ENCODE data around the gene REPIN1. TPM values are rescaled to one million over a fixed set of nuclear protein-coding genes. Genes with fewer than 3 reads are reported as not detected.

Gene REPIN1
- total RNA-seq, 1 donor from 2014 or later, result 65.8 TPM

- TF ChIP-seq, protein P1, sequence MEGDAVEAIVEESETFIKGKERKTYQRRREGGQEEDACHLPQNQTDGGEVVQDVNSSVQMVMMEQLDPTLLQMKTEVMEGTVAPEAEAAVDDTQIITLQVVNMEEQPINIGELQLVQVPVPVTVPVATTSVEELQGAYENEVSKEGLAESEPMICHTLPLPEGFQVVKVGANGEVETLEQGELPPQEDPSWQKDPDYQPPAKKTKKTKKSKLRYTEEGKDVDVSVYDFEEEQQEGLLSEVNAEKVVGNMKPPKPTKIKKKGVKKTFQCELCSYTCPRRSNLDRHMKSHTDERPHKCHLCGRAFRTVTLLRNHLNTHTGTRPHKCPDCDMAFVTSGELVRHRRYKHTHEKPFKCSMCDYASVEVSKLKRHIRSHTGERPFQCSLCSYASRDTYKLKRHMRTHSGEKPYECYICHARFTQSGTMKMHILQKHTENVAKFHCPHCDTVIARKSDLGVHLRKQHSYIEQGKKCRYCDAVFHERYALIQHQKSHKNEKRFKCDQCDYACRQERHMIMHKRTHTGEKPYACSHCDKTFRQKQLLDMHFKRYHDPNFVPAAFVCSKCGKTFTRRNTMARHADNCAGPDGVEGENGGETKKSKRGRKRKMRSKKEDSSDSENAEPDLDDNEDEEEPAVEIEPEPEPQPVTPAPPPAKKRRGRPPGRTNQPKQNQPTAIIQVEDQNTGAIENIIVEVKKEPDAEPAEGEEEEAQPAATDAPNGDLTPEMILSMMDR (IDR thresholded peaks at IDR 0.05), result no peak
- Mint-ChIP-seq H3K27me3 (ENCODE audit: low read depth) (no peaks in the 10 kb centered on the region), H3K27ac (ENCODE audit: unreplicated experiment) (no peak overlapping the region), H3K36me3 (ENCODE audit: low read depth) (peaks cover 5% of the 10 kb centered on the region), H3K4me3 (ENCODE audit: unreplicated experiment) (no peak overlapping the region), H3K9me3 (ENCODE audit: low read depth) (no peaks in the 10 kb centered on the region), H3K4me1 (ENCODE audit: low read depth) (peaks cover 8% of the 10 kb centered on the region)
- peak; percentile 11 for DNase-seq (ENCODE audit: low spot score)
These were observed 24.7 kb downstream of the REPIN1 start for GRCh38 chr7:150393325-150393724.

DNA sequence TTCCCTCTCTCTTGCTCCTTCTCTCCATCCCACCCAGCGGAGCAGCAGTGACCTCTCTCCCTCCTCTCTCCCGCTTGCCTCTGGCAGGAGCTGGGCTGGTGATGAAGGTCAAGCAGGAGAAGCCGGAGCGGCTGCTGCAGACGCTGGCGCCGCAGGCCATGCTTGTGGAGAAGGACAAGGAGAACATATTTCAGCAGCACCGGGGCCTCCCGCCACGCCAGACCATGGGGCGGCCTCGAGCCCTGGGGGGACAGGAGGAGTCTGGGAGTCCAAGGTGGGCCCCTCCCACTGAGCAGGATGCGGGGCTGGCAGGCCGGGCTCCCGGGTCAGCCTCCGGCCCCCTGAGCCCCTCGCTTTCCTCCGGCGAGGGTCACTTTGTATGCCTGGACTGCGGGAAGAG is 27.8 kb downstream of the REPIN1 start:
- H3K4me1 Mint-ChIP-seq (ENCODE audit: low read depth), result peaks cover 8% of the 10 kb centered on the region
- TF ChIP-seq, protein P1 (IDR thresholded peaks at IDR 0.05), result no peak
- no peak overlapping the region for H3K27ac Mint-ChIP-seq (ENCODE audit: unreplicated experiment)
- peaks cover 8% of the 10 kb centered on the region for H3K36me3 Mint-ChIP-seq (ENCODE audit: low read depth)
- no peak overlapping the region for H3K4me3 Mint-ChIP-seq (ENCODE audit: unreplicated experiment)
- H3K27me3 Mint-ChIP-seq (ENCODE audit: low read depth), result no peaks in the 10 kb centered on the region
- no peaks in the 10 kb centered on the region for H3K9me3 Mint-ChIP-seq (ENCODE audit: low read depth)
- no peak for DNase-seq (ENCODE audit: low spot score)

GRCh38 chr7:150396851-150397260 is 28.2 kb downstream of the REPIN1 start:
- no peaks in the 10 kb centered on the region for H3K27me3 Mint-ChIP-seq (ENCODE audit: low read depth)
- H3K9me3 Mint-ChIP-seq (ENCODE audit: low read depth), result no peaks in the 10 kb centered on the region
- TF ChIP-seq, protein P1 (IDR thresholded peaks at IDR 0.05), result no peak
- H3K4me3 Mint-ChIP-seq (ENCODE audit: unreplicated experiment), result no peak overlapping the region
- H3K27ac Mint-ChIP-seq (ENCODE audit: unreplicated experiment), result no peak overlapping the region
- no peak for DNase-seq (ENCODE audit: low spot score)
- peaks cover 6% of the 10 kb centered on the region for H3K4me1 Mint-ChIP-seq (ENCODE audit: low read depth)
- peaks cover 8% of the 10 kb centered on the region for H3K36me3 Mint-ChIP-seq (ENCODE audit: low read depth)

- H3K36me3 Mint-ChIP-seq (ENCODE audit: low read depth), result peaks cover 8% of the 10 kb centered on the region
- peak; percentile 88 for DNase-seq (ENCODE audit: low spot score)
- no peaks in the 10 kb centered on the region for H3K27me3 Mint-ChIP-seq (ENCODE audit: low read depth)
- no peaks in the 10 kb centered on the region for H3K9me3 Mint-ChIP-seq (ENCODE audit: low read depth)
- no peak overlapping the region for H3K4me3 Mint-ChIP-seq (ENCODE audit: unreplicated experiment)
- TF ChIP-seq, protein P1 (IDR thresholded peaks at IDR 0.05), result no peak
- no peak overlapping the region for H3K27ac Mint-ChIP-seq (ENCODE audit: unreplicated experiment)
- peaks cover 3% of the 10 kb centered on the region for H3K4me1 Mint-ChIP-seq (ENCODE audit: low read depth)
These were observed 28.9 kb downstream of the REPIN1 start for GRCh38 chr7:150397346-150398107.

DNA sequence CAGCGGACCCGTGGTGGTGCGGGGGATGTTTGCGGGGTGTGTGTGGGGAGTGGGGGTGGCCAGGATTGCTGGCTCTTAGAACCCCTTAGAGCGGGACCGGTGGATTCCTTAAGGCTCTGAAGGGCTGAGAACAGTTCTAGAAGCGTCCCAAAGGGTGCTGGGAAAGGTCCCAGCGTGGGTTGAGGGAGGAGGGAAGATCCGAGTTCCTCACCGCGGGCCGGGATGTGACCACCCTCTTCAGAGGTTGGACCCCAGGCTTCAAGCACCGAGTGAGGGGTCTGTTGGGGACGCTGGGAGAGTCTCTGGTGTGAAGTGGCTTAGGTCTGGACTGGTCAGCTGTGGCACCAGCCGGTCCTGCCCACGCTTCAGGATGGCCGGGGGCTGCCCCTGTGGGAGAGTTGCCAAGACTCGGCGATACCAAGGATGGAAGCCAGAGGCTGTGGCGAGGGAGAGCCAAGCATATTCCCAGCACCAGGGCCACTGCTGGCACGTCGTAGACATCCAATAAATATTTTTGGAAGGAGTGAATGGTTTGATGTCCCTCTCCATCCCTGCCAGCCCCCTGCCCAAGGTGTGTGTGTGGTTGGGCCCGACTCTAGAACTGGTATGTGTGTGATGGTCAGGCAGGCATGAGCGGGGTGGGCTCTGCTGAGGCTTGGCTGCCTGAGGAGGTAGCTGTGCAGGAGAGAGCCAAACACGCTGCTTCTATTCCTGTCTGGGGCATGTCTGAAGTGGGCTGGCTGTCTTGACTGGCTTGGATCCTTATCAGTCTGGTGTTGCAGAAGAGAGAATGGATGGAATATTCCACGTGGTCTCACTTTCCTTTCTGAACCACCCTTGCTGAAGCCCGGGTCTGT is 29.7 kb downstream of the REPIN1 start:
- Mint-ChIP-seq H3K27ac (ENCODE audit: unreplicated experiment) (no peak overlapping the region), H3K9me3 (ENCODE audit: low read depth) (no peaks in the 10 kb centered on the region), H3K27me3 (ENCODE audit: low read depth) (no peaks in the 10 kb centered on the region), H3K4me3 (ENCODE audit: unreplicated experiment) (no peak overlapping the region), H3K36me3 (ENCODE audit: low read depth) (peaks cover 8% of the 10 kb centered on the region), H3K4me1 (ENCODE audit: low read depth) (peaks cover 5% of the 10 kb centered on the region)
- no peak for DNase-seq (ENCODE audit: low spot score)
- TF ChIP-seq, protein P1 (IDR thresholded peaks at IDR 0.05), result no peak
